Neutrophil (primary cell): ENCODE results near the gene TNNT2.

Experiments
- H3K27ac ChIP-seq: fragments of 200-600 bp; sonication (generic); 2 replicates; pipeline ENCODE4 v1.5.1; 2016; ENCODE audit warnings: mild to moderate bottlenecking, moderate library complexity
- H3K27me3 ChIP-seq: fragments of 200-600 bp; sonication (generic); 2 replicates; pipeline ENCODE4 v1.6.0; 2016; ENCODE audit warnings: mild to moderate bottlenecking
- H3K36me3 ChIP-seq: fragments of 200-600 bp; sonication (generic); 2 replicates; pipeline ENCODE4 v1.5.1; 2017
- H3K4me1 ChIP-seq, 2 experiments: fragments of 200-600 bp in 1 of 2; sonication (generic) in 1 of 2; 1 replicate in 1 of 2; 2 replicates in 1 of 2; pipeline versions ENCODE4 v1.5.1 to v1.6.1; 2013 to 2016; ENCODE audit warnings: low read depth in 1 of 2, low read length in 1 of 2, mild to moderate bottlenecking in 1 of 2, moderate library complexity in 1 of 2; ENCODE audit not compliant: control insufficient read depth in 1 of 2, insufficient read depth in 1 of 2
- H3K4me3 ChIP-seq, 2 experiments: fragments of 200-600 bp in 1 of 2; sonication (generic) in 1 of 2; 1 replicate in 1 of 2; 2 replicates in 1 of 2; pipeline ENCODE4 v1.5.1; 2013 to 2016; ENCODE audit warnings: low read depth in 1 of 2, low read length in 1 of 2, mild to moderate bottlenecking in 1 of 2, moderate library complexity in 1 of 2
- H3K9me3 ChIP-seq: fragments of 200-600 bp; sonication (generic); 2 replicates; pipeline ENCODE4 v1.5.1; 2016
- CTCF ChIP-seq: fragments of 200-600 bp; sonication (generic); IDR thresholded peaks from 2 replicates; pipeline ENCODE4 v1.5.1; 2016; ENCODE audit warnings: antibody characterized with exemption

The TNNT2 gene

GRCh38 chr1:201345081-201345355 is 32.5 kb downstream of the TNNT2 start:
- Histone ChIP-seq H3K36me3 (no peaks in the 10 kb centered on the region), H3K4me3 (no peak overlapping the region), H3K9me3 (no peaks in the 10 kb centered on the region), H3K27ac (no peak overlapping the region), H3K27me3 (peaks cover 44% of the 10 kb centered on the region), H3K4me1 (no peaks in the 10 kb centered on the region)
- no peak for TF ChIP-seq CTCF

- peaks cover 46% of the 10 kb centered on the region for H3K27me3 ChIP-seq
- H3K36me3 ChIP-seq, result no peaks in the 10 kb centered on the region
- H3K4me3 ChIP-seq, result no peak overlapping the region
- no peak for TF ChIP-seq CTCF
- H3K27ac ChIP-seq, result no peak overlapping the region
- H3K9me3 ChIP-seq, result no peaks in the 10 kb centered on the region
- no peaks in the 10 kb centered on the region for H3K4me1 ChIP-seq
Observed at GRCh38 chr1:201344206-201345080, 33.0 kb downstream of the TNNT2 start.

GRCh38 chr1:201341377-201341776 is 36.1 kb downstream of the TNNT2 start:
- Histone ChIP-seq H3K9me3 (no peaks in the 10 kb centered on the region), H3K27ac (no peak overlapping the region), H3K36me3 (no peaks in the 10 kb centered on the region), H3K4me1 (no peaks in the 10 kb centered on the region), H3K27me3 (peaks cover 35% of the 10 kb centered on the region), H3K4me3 (no peak overlapping the region)
- no peak for TF ChIP-seq CTCF

GRCh38 chr1:201336711-201337450 is 40.6 kb downstream of the TNNT2 start:
- no peak overlapping the region for H3K4me3 ChIP-seq
- no peak overlapping the region for H3K27ac ChIP-seq
- H3K27me3 ChIP-seq, result peaks cover 16% of the 10 kb centered on the region
- no peak for TF ChIP-seq CTCF
- no peaks in the 10 kb centered on the region for H3K9me3 ChIP-seq
- no peaks in the 10 kb centered on the region for H3K36me3 ChIP-seq
- H3K4me1 ChIP-seq, result no peaks in the 10 kb centered on the region

GRCh38 chr1:201335901-201336300 is 41.6 kb downstream of the TNNT2 start:
- Histone ChIP-seq H3K27ac (no peak overlapping the region), H3K27me3 (peaks cover 12% of the 10 kb centered on the region), H3K36me3 (no peaks in the 10 kb centered on the region), H3K4me1 (no peaks in the 10 kb centered on the region), H3K9me3 (no peaks in the 10 kb centered on the region), H3K4me3 (no peak overlapping the region)
- no peak for TF ChIP-seq CTCF
